ENCODE results near the gene DAPL1. TPM values are rescaled to one million over a fixed set of nuclear protein-coding genes. Genes with fewer than 3 reads are reported as not detected.
A peak's percentile ranks its signal among the peaks of the same experiment; 100 is the strongest.

The DAPL1 gene, protein sequence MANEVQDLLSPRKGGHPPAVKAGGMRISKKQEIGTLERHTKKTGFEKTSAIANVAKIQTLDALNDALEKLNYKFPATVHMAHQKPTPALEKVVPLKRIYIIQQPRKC
- total RNA-seq: not detected

DNA sequence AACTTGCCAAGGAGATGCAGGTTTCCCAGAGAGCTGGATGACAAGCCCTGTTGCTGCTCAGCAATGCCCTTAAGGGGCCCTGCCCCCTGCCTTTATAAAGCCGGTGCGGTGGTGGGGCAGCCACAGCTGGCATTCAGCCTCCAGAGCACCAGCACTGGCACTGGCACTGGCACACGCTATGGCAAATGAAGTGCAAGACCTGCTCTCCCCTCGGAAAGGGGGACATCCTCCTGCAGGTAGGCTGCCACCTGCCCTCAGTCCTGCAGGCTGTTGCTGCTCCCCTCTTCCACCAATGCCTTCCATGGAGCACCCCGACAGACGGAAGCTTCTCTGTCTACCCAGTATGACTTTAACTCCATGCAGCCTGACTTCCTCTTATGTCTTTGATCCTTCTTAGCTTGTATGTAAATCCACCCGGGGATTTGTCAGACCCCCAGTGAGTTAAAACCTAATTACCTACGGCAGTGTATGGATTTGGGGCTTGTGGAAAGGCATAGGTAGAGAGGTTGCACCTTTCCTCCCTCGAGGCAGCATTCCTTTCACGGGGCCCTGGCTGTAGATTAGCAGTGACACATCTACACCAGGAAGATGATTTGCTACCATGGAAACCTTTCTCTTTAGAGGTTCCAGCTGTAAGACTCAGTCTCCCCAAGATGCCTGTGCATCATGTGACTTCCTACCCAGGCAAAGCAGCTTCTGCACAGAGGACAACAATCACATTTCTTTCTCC lies at the start of gene DAPL1:
TSS of gene DAPL1 (plus strand) at position 123 of the 730 bp plus-strand sequence. CDS start at position 179, 56 bp downstream.
- TF ChIP-seq POLR2AphosphoS5 (IDR thresholded peaks at IDR 0.05) (no peak), EP300 (IDR thresholded peaks at IDR 0.05) (no peak)
- TF ChIP-seq, protein P1, sequence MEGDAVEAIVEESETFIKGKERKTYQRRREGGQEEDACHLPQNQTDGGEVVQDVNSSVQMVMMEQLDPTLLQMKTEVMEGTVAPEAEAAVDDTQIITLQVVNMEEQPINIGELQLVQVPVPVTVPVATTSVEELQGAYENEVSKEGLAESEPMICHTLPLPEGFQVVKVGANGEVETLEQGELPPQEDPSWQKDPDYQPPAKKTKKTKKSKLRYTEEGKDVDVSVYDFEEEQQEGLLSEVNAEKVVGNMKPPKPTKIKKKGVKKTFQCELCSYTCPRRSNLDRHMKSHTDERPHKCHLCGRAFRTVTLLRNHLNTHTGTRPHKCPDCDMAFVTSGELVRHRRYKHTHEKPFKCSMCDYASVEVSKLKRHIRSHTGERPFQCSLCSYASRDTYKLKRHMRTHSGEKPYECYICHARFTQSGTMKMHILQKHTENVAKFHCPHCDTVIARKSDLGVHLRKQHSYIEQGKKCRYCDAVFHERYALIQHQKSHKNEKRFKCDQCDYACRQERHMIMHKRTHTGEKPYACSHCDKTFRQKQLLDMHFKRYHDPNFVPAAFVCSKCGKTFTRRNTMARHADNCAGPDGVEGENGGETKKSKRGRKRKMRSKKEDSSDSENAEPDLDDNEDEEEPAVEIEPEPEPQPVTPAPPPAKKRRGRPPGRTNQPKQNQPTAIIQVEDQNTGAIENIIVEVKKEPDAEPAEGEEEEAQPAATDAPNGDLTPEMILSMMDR (IDR thresholded peaks at IDR 0.05): no peak
- H3K4me1 ChIP-seq: no peaks in the 10 kb centered on the region
- peak; percentile 60 for DNase-seq (ENCODE audit: extremely low spot score)
- WGBS: 35% methylated on average over 10 of the region's 10 CpGs
- H3K4me3 ChIP-seq: no peak within 1 kb of the TSS
- H3K27me3 ChIP-seq: peaks cover 0 to 6% (median 0%) of the 10 kb centered on the region in 4 donors
- H3K9me3 ChIP-seq: no peaks in the 10 kb centered on the region
- H3K27ac ChIP-seq (replicated peaks in 1 of 4): no peak within 1 kb of the TSS
- intact Hi-C loops (cut with DNase I): no loop called here
- no peaks in the 10 kb centered on the region for H3K36me3 ChIP-seq

DNA sequence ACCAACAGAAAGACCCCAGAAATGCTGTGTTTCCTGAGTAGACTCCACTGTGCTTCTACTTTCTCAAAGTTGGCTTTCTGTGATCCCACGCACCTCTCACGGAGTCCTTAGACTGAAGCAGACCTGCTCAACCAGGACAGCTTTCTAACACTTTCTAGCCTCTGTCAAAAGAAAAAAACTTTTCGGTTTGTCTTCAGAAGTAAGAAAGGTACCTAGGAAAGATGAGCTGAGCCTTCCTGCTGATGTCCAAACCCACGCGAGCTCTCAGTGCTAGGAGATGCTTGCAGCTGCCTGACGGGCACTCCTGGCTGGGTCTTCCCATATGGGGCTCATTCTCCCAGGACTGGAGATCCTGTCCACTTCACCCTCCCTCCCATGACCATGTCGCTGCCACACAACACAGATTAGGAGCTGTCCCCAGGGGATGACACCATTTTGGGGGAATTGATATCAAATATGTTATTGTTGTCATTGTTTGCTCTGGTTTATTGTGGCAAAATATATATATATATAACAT lies 49.2 kb upstream of the DAPL1 start:
- 42% methylated on average over 7 of the region's 7 CpGs for WGBS
- TF ChIP-seq EP300 (IDR thresholded peaks at IDR 0.05) (no peak), POLR2AphosphoS5 (IDR thresholded peaks at IDR 0.05) (no peak), POLR2A (IDR thresholded peaks at IDR 0.05; ENCODE audit: low read depth) (no peak)
- TF ChIP-seq, protein P1 (IDR thresholded peaks at IDR 0.05): no peak
- no peak for DNase-seq (ENCODE audit: extremely low spot score)
- Histone ChIP-seq H3K27ac (replicated peaks in 1 of 4) (peak overlapping the region in 2 of 4 donors; percentile 16 to 26), H3K36me3 (no peaks in the 10 kb centered on the region), H3K9me3 (no peaks in the 10 kb centered on the region), H3K27me3 (peaks cover 0 to 29% (median 0%) of the 10 kb centered on the region in 4 donors), H3K4me3 (no peak overlapping the region), H3K4me1 (peaks cover 0 to 23% (median 9%) of the 10 kb centered on the region in 4 donors)
- intact Hi-C loops (cut with DNase I): loop anchor here (2.0 to 5.0 kb wide), 2 partner anchors 564 to 721 kb away; no protein-coding TSS in a partner anchor

DNA sequence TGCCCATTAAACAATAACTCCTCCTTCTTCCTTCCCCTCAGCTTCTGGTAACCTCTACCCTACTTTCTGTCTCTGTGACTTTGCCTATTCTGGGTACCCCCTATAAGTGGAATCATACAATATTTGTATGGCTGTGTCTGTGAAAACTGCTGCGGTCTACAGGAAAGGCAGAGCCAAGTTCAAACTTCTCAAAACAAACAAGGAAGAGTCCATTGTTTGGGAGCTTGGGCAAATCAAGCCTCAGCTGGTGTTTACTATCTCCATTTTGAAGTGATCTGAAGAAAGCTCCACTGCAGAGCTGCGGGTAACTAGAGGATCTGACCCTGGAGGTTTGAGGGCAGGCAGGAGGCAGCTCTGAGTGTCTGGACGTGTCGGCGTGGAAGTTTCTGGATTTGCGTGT lies 48.6 kb upstream of the DAPL1 start:
- WGBS: 65% methylated on average over 6 of the region's 6 CpGs

DNA sequence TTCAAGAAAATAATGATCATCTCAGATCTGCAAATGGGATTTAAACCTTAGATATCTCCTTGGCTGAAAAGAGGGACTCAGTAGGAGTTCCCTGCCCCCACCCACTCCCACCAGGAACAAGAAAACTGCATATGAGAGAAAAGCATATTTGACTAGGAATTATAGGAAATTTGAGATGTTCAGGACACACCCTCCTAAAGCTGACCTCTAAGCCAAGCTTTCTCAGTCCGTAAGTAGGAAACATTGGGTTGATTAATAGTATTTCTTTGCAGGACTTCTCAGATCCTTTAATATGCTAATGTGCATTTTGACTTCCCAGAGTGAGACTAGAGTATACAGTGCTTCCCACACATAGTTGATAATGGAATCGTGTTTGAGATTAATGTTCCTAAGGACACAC lies 47.8 kb upstream of the DAPL1 start:
- DNase-seq (ENCODE audit: extremely low spot score): no peak
- Histone ChIP-seq H3K27me3 (peaks cover 0 to 29% (median 0%) of the 10 kb centered on the region in 4 donors), H3K4me3 (no peak overlapping the region), H3K27ac (replicated peaks in 1 of 4) (no peak overlapping the region), H3K9me3 (no peaks in the 10 kb centered on the region), H3K36me3 (no peaks in the 10 kb centered on the region), H3K4me1 (peaks cover 0 to 19% (median 9%) of the 10 kb centered on the region in 4 donors)
- WGBS: 75% methylated on average over 2 of the region's 2 CpGs
- TF ChIP-seq POLR2A (IDR thresholded peaks at IDR 0.05; ENCODE audit: low read depth): no peak
- no peak for TF ChIP-seq EP300 (IDR thresholded peaks at IDR 0.05)
- no peak for TF ChIP-seq POLR2AphosphoS5 (IDR thresholded peaks at IDR 0.05)
- TF ChIP-seq, protein P1 (IDR thresholded peaks at IDR 0.05): no peak
- intact Hi-C loops (cut with DNase I): loop anchor here (2.0 to 5.0 kb wide), 2 partner anchors 565 to 722 kb away; no protein-coding TSS in a partner anchor

More for the DNA sequence above, 48.6 kb upstream of the DAPL1 start:
- H3K36me3 ChIP-seq: no peaks in the 10 kb centered on the region
- no peak for TF ChIP-seq EP300 (IDR thresholded peaks at IDR 0.05)
- no peak for TF ChIP-seq POLR2A (IDR thresholded peaks at IDR 0.05; ENCODE audit: low read depth)
- no peak for TF ChIP-seq POLR2AphosphoS5 (IDR thresholded peaks at IDR 0.05)
- TF ChIP-seq, protein P1 (IDR thresholded peaks at IDR 0.05): no peak
- no peaks in the 10 kb centered on the region for H3K9me3 ChIP-seq
- H3K4me3 ChIP-seq: no peak overlapping the region
- peaks cover 0 to 29% (median 0%) of the 10 kb centered on the region in 4 donors for H3K27me3 ChIP-seq
- peaks cover 0 to 23% (median 9%) of the 10 kb centered on the region in 4 donors for H3K4me1 ChIP-seq
- no peak overlapping the region for H3K27ac ChIP-seq (replicated peaks in 1 of 4)
- no peak for DNase-seq (ENCODE audit: extremely low spot score)
- intact Hi-C loops (cut with DNase I): loop anchor here (2.0 to 5.0 kb wide), 2 partner anchors 564 to 722 kb away; no protein-coding TSS in a partner anchor

Measured in esophagus muscularis mucosa (tissue), 4 donors.